ENCODE results near the gene ITGAD.

DNA sequence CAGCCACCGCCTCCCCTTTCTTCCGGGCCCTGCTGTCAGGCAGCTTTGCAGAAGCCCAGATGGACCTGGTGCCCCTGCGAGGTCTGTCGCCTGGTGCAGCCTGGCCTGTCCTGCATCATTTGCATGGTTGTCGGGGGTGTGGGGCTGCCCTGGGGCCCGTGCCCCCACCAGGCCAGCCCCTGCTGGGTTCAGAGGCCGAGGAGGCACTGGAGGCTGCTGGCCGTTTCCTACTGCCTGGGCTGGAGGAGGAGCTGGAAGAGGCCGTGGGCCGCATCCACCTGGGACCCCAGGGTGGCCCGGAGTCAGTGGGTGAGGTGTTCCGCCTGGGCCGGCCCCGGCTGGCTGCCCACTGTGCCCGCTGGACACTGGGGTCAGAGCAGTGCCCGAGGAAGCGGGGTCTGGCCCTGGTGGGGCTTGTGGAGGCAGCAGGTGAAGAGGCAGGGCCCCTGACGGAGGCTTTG, 73.3 kb downstream of the ITGAD start:
- TF ChIP-seq, protein P1, sequence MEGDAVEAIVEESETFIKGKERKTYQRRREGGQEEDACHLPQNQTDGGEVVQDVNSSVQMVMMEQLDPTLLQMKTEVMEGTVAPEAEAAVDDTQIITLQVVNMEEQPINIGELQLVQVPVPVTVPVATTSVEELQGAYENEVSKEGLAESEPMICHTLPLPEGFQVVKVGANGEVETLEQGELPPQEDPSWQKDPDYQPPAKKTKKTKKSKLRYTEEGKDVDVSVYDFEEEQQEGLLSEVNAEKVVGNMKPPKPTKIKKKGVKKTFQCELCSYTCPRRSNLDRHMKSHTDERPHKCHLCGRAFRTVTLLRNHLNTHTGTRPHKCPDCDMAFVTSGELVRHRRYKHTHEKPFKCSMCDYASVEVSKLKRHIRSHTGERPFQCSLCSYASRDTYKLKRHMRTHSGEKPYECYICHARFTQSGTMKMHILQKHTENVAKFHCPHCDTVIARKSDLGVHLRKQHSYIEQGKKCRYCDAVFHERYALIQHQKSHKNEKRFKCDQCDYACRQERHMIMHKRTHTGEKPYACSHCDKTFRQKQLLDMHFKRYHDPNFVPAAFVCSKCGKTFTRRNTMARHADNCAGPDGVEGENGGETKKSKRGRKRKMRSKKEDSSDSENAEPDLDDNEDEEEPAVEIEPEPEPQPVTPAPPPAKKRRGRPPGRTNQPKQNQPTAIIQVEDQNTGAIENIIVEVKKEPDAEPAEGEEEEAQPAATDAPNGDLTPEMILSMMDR (conservative IDR thresholded peaks at IDR 0.05; ENCODE audit: low read depth in 2 of 2): no peak
- TF ChIP-seq, protein P2, sequence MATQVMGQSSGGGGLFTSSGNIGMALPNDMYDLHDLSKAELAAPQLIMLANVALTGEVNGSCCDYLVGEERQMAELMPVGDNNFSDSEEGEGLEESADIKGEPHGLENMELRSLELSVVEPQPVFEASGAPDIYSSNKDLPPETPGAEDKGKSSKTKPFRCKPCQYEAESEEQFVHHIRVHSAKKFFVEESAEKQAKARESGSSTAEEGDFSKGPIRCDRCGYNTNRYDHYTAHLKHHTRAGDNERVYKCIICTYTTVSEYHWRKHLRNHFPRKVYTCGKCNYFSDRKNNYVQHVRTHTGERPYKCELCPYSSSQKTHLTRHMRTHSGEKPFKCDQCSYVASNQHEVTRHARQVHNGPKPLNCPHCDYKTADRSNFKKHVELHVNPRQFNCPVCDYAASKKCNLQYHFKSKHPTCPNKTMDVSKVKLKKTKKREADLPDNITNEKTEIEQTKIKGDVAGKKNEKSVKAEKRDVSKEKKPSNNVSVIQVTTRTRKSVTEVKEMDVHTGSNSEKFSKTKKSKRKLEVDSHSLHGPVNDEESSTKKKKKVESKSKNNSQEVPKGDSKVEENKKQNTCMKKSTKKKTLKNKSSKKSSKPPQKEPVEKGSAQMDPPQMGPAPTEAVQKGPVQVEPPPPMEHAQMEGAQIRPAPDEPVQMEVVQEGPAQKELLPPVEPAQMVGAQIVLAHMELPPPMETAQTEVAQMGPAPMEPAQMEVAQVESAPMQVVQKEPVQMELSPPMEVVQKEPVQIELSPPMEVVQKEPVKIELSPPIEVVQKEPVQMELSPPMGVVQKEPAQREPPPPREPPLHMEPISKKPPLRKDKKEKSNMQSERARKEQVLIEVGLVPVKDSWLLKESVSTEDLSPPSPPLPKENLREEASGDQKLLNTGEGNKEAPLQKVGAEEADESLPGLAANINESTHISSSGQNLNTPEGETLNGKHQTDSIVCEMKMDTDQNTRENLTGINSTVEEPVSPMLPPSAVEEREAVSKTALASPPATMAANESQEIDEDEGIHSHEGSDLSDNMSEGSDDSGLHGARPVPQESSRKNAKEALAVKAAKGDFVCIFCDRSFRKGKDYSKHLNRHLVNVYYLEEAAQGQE (IDR thresholded peaks at IDR 0.05; ENCODE audit: unreplicated experiment): no peak
- TF ChIP-seq POLR2AphosphoS5 (IDR thresholded peaks at IDR 0.05; ENCODE audit: low read depth) (no peak), EZH2 (IDR thresholded peaks at IDR 0.05; ENCODE audit: low read depth, unreplicated experiment) (no peak), EZH2phosphoT487 (IDR thresholded peaks at IDR 0.05; ENCODE audit: unreplicated experiment) (no peak)

Data from GM23338 (cell line).